Lung (tissue), 12 donors: ENCODE measurements around the gene GPC6. TPM values are rescaled to one million over a fixed set of nuclear protein-coding genes. Genes with fewer than 3 reads are reported as not detected.

Experiments used
- ATAC-seq: fragments of 200-7000 bp; cut with Tn5 transposase; one replicate; pipeline ENCODE4 v1.9.1; 2020; ENCODE audit warnings: moderate number of reproducible peaks; ENCODE audit not compliant: insufficient read depth, low FRiP score
- DNase-seq, 3 donors: peaks; one replicate each; pipeline ENCODE4 v3.0.0-alpha.2; 2013 to 2017
- H3K27ac ChIP-seq, 2 donors: one replicate each; pipeline ENCODE4 v1.5.1; 2013; ENCODE audit warnings: mild to moderate bottlenecking in 2 of 2, moderate library complexity in 2 of 2, control low read depth in 1 of 2, inconsistent platforms in 1 of 2, low read depth in 1 of 2, low read length in 1 of 2
- H3K27me3 ChIP-seq, 3 donors: one replicate each; pipeline ENCODE4 v1.5.1; 2013; ENCODE audit warnings: low read length in 2 of 3; ENCODE audit not compliant: control insufficient read depth in 3 of 3, insufficient read depth in 3 of 3
- H3K36me3 ChIP-seq, 4 donors: one replicate each; pipeline ENCODE4 v1.5.1; 2013; ENCODE audit warnings: low read length in 4 of 4, mild to moderate bottlenecking in 1 of 4, moderate library complexity in 1 of 4; ENCODE audit not compliant: control insufficient read depth in 4 of 4, insufficient read depth in 4 of 4
- H3K4me1 ChIP-seq, 5 donors: one replicate each; pipeline ENCODE4 v1.5.1; 2013; ENCODE audit warnings: low read length in 5 of 5, mild to moderate bottlenecking in 2 of 5, moderate library complexity in 1 of 5; ENCODE audit not compliant: control insufficient read depth in 5 of 5, insufficient read depth in 5 of 5
- H3K4me3 ChIP-seq: one replicate; pipeline ENCODE4 v1.5.1; 2013; ENCODE audit warnings: mild to moderate bottlenecking, control low read depth, moderate library complexity
- H3K9ac ChIP-seq, 2 donors: one replicate each; pipeline ENCODE4 v1.5.1; 2013; ENCODE audit warnings: low read length in 2 of 2, control low read depth in 1 of 2; ENCODE audit not compliant: insufficient read depth in 1 of 2
- H3K9me3 ChIP-seq, 4 donors: one replicate each; pipeline ENCODE4 v1.5.1; 2013; ENCODE audit warnings: low read length in 3 of 4, mild to moderate bottlenecking in 1 of 4, moderate library complexity in 1 of 4; ENCODE audit not compliant: control insufficient read depth in 4 of 4, insufficient read depth in 3 of 4
- WGBS, 2 donors: extraction: QIAGEN DNeasy Blood & Tissue Kit; methylation state at CpG; one replicate each; pipeline ENCODE4 v1.1.7; 2013; 5-methylcytosine and 5-hydroxymethylcytosine counted together
- polyA plus RNA-seq, 2 donors: library from polyadenylated mRNA; stranded (reverse); fragments of 200-250 nt; gene quantifications; one replicate each; pipeline ENCODE4 v1.2.1, GENCODE V29; 2013
- total RNA-seq, 2 donors: library from RNA; depleted of rRNA in 1 of 2; stranded (reverse); fragments of >200 nt in 1 of 2; gene quantifications; one replicate each; pipeline ENCODE4 v1.2.1, GENCODE V29; 2014 to 2021
- TF ChIP-seq, protein P1 (sequence below): IDR thresholded peaks from 2 replicates; pipeline ENCODE4 v1.5.1; 2012; ENCODE audit warnings: mild to moderate bottlenecking; ENCODE audit errors: control extremely low read depth, extremely low read depth
- donor health status: control.
- donor health status: control.
- donor health status: Bipolar disorder and iron deficiency.
- donor health status: healthy.
- donor health status: DM: yes; HTN: yes; CAD: no.

Gene GPC6
- total and polyA plus RNA-seq, 4 donors, result 0.45 to 31.4 (median 4.8) TPM

DNA sequence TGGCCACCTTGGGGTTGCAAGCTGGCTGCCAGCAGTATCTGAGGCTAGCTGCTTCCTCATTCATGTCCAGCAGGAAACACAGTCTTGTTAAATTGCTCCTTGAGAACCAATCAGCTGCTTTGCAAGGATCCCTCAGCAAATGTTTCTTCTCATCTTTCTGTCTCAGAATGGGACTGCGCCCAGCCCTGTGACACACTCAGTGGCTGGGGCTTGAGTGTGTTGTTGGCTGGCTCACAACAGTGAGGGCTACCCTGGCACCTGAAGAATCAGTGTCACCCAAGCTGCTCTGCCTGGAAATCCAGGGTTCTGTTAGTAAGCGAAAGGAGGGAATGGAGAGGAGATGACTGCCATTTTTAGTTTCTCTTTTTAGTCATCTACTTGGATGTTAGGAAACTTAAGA, 935.7 kb downstream of the GPC6 start:
- WGBS, 2 donors, result 74 to 81% methylated on average over 2 of the region's 2 CpGs
- no peak overlapping the region for H3K4me3 ChIP-seq
- TF ChIP-seq, protein P1, sequence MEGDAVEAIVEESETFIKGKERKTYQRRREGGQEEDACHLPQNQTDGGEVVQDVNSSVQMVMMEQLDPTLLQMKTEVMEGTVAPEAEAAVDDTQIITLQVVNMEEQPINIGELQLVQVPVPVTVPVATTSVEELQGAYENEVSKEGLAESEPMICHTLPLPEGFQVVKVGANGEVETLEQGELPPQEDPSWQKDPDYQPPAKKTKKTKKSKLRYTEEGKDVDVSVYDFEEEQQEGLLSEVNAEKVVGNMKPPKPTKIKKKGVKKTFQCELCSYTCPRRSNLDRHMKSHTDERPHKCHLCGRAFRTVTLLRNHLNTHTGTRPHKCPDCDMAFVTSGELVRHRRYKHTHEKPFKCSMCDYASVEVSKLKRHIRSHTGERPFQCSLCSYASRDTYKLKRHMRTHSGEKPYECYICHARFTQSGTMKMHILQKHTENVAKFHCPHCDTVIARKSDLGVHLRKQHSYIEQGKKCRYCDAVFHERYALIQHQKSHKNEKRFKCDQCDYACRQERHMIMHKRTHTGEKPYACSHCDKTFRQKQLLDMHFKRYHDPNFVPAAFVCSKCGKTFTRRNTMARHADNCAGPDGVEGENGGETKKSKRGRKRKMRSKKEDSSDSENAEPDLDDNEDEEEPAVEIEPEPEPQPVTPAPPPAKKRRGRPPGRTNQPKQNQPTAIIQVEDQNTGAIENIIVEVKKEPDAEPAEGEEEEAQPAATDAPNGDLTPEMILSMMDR, result no peak
- peaks cover 0 to 2% (median 0%) of the 10 kb centered on the region in 4 donors for H3K9me3 ChIP-seq
- no peak for ATAC-seq
- no peak overlapping the region for H3K9ac ChIP-seq
- H3K36me3 ChIP-seq, result no peaks in the 10 kb centered on the region
- peaks cover 0 to 4% (median 0%) of the 10 kb centered on the region in 5 donors for H3K4me1 ChIP-seq
- DNase-seq, result no peak
- no peaks in the 10 kb centered on the region for H3K27me3 ChIP-seq
- H3K27ac ChIP-seq, result no peak overlapping the region

DNA sequence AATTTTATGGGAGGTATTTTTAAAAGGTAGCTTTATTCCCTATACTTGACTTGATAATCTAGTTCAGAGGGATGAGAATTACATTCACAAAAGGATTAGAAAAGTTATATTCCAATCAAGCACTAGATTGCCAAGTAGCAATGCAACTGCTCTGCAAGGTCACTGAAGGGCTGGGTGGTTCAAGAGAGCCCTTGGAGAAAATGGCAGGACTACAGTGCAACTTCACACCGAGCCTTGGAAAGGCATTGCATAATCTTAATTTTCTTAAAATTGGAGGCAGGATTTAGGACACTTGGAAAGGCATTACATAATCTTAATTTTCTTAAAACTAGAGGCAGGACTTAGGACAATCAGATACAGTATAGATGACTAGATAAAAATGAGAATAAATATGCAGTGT, 936.9 kb downstream of the GPC6 start:
- Histone ChIP-seq H3K9ac (no peak overlapping the region), H3K9me3 (peaks cover 0 to 2% (median 0%) of the 10 kb centered on the region in 4 donors), H3K27me3 (no peaks in the 10 kb centered on the region), H3K4me3 (no peak overlapping the region), H3K4me1 (no peaks in the 10 kb centered on the region), H3K36me3 (no peaks in the 10 kb centered on the region), H3K27ac (no peak overlapping the region)
- 59 to 74% methylated on average over 1 of the region's 1 CpG for WGBS, 2 donors
- no peak for DNase-seq
- TF ChIP-seq, protein P1, result no peak
- no peak for ATAC-seq

DNA sequence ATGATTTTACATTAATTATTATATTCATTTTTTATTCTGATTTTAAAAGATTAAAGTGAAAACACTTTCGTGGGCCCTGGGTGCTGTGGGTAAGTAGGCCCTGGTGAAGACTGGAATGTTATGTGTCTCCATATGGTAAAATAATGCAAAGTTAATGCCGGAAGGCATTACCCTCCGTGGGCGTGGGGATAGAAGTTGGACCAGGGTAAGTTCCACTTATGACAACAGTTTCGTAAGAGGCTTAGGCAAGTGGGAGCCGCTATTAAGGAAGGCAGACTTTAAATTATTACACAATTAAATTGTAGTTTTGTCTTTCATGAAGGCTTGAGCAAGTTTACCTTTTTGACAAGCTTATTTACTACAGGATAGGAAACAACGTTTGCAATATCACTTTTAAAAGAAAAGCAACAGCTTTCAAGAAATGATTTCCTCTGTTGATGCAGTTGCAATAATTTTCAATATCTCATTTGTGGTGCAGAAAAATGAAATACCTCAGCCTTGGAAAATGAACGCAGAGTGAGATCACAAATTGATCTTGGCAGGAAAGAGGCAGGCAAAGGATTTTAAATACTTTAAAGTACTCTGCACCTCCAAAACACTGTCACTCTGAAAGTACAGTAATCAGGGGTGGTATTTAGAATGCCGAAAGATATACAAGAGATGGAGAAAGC, 942.3 kb downstream of the GPC6 start:
- TF ChIP-seq, protein P1, result no peak
- 39 to 60% methylated on average over 9 of the region's 9 CpGs for WGBS, 2 donors
- Histone ChIP-seq H3K9ac (no peak overlapping the region), H3K4me1 (peaks cover 0 to 38% (median 7%) of the 10 kb centered on the region in 5 donors), H3K4me3 (no peak overlapping the region), H3K27me3 (no peaks in the 10 kb centered on the region), H3K9me3 (no peaks in the 10 kb centered on the region), H3K36me3 (no peaks in the 10 kb centered on the region), H3K27ac (no peak overlapping the region)
- ATAC-seq (no peak), DNase-seq (no peak)
